Neural cell (in vitro differentiated cells): Measurements from ENCODE around the gene RSU1. TPM values are rescaled to one million over a fixed set of nuclear protein-coding genes. Genes with fewer than 3 reads are reported as not detected.

Source experiments
- H2AFZ ChIP-seq: fragments of 200-600, 300-800 bp; sonication (generic), shearing (Covaris generic); 2 replicates; pipeline ENCODE4 v1.6.0; 2014; ENCODE audit warnings: low read depth, mild to moderate bottlenecking, antibody characterized with exemption, low read length, moderate library complexity
- H3F3A ChIP-seq: fragments of 200-600 bp; shearing (Covaris generic); 2 replicates; pipeline ENCODE4 v1.6.1; 2016; ENCODE audit warnings: mild to moderate bottlenecking, moderate library complexity, mixed read lengths, antibody characterized with exemption, low read length; ENCODE audit not compliant: insufficient read depth, poor library complexity, severe bottlenecking
- H3K27ac ChIP-seq: fragments of 200-600, 300-800 bp; sonication (generic), shearing (Covaris generic); 2 replicates; pipeline ENCODE4 v1.5.1; 2014; ENCODE audit warnings: mild to moderate bottlenecking, low read length, moderate library complexity
- H3K27me3 ChIP-seq: fragments of 300-800, 200-600 bp; sonication (generic), shearing (Covaris generic); 2 replicates; pipeline ENCODE4 v1.6.0; 2014; ENCODE audit warnings: mild to moderate bottlenecking, low read depth, low read length, moderate library complexity; ENCODE audit not compliant: insufficient read depth
- H3K36me3 ChIP-seq: fragments of 300-800, 200-600 bp; sonication (generic), shearing (Covaris generic); 2 replicates; pipeline ENCODE4 v1.5.1; 2014; ENCODE audit warnings: mild to moderate bottlenecking, antibody characterized with exemption, low read length, moderate library complexity; ENCODE audit not compliant: insufficient read depth
- H3K4me2 ChIP-seq: fragments of 300-800, 200-600 bp; sonication (generic), shearing (Covaris generic); 2 replicates; pipeline ENCODE4 v1.6.0; 2014; ENCODE audit warnings: mild to moderate bottlenecking, low read length
- H3K4me3 ChIP-seq: fragments of 300-800, 200-600 bp; sonication (generic), shearing (Covaris generic); 2 replicates; pipeline ENCODE4 v1.5.1; 2014; ENCODE audit warnings: mild to moderate bottlenecking, low read length, moderate library complexity
- H3K79me2 ChIP-seq: fragments of 200-600 bp; shearing (Covaris generic); replicated peaks from 2 replicates; pipeline ENCODE4 v1.6.0; 2014; ENCODE audit warnings: mild to moderate bottlenecking, low read length, moderate library complexity; ENCODE audit not compliant: insufficient read depth
- H3K9ac ChIP-seq: fragments of 300-800, 200-600 bp; sonication (generic), shearing (Covaris generic); 2 replicates; pipeline ENCODE4 v1.6.1; 2016; ENCODE audit warnings: mild to moderate bottlenecking, low read length, mixed read lengths
- H3K9me2 ChIP-seq: fragments of 200-600 bp; shearing (Covaris generic); 2 replicates; pipeline ENCODE4 v1.6.1; 2016; ENCODE audit warnings: mild to moderate bottlenecking, low read length, mixed read lengths; ENCODE audit not compliant: insufficient read depth
- H3K9me3 ChIP-seq: fragments of 200-600, 300-800 bp; sonication (generic), shearing (Covaris generic); 2 replicates; pipeline ENCODE4 v1.6.1; 2016; ENCODE audit warnings: mild to moderate bottlenecking, mixed run types, low read length, moderate library complexity, mixed read lengths
- H4K20me1 ChIP-seq: fragments of 200-600 bp; shearing (Covaris generic); 2 replicates; pipeline ENCODE4 v1.6.1; 2016; ENCODE audit warnings: mild to moderate bottlenecking, mixed run types; ENCODE audit not compliant: insufficient read depth
- CTCF ChIP-seq: fragments of 450-650 bp; IDR thresholded peaks from 2 replicates; pipeline ENCODE4 v1.5.1; 2014; ENCODE audit warnings: antibody characterized with exemption, mild to moderate bottlenecking, moderate library complexity; ENCODE audit not compliant: poor library complexity, severe bottlenecking
- EP300 ChIP-seq: fragments of 450-650 bp; conservative IDR thresholded peaks from 2 replicates; pipeline ENCODE4 v1.6.1; 2014; ENCODE audit warnings: antibody characterized with exemption, mild to moderate bottlenecking, moderate library complexity; ENCODE audit not compliant: poor library complexity, severe bottlenecking
- EZH2 ChIP-seq: fragments of 200-600, 300-800 bp; shearing (Covaris generic), sonication (generic); IDR thresholded peaks from 2 replicates; pipeline ENCODE4 v1.6.1; 2014; ENCODE audit warnings: antibody characterized with exemption, low read length, borderline replicate concordance, mild to moderate bottlenecking; ENCODE audit not compliant: insufficient read depth, poor library complexity, severe bottlenecking
- MXI1 ChIP-seq: fragments of 450-650 bp; conservative IDR thresholded peaks from 2 replicates; pipeline ENCODE4 v1.6.1; 2014; ENCODE audit warnings: antibody characterized with exemption, mild to moderate bottlenecking; ENCODE audit not compliant: poor library complexity, severe bottlenecking
- POLR2AphosphoS5 ChIP-seq: IDR thresholded peaks from 2 replicates; pipeline ENCODE4 v1.6.1; 2012
- RAD21 ChIP-seq: fragments of 450-650 bp; conservative IDR thresholded peaks from 2 replicates; pipeline ENCODE4 v1.6.1; 2014; ENCODE audit warnings: antibody characterized with exemption, mild to moderate bottlenecking, moderate library complexity
- REST ChIP-seq: IDR thresholded peaks from 2 replicates; pipeline ENCODE4 v1.6.1; 2012; ENCODE audit warnings: borderline replicate concordance
- SMC3 ChIP-seq: fragments of 450-650 bp; conservative IDR thresholded peaks from 2 replicates; pipeline ENCODE4 v1.6.1; 2014; ENCODE audit warnings: antibody characterized with exemption, mild to moderate bottlenecking, moderate library complexity; ENCODE audit not compliant: poor library complexity
- TAF1 ChIP-seq: IDR thresholded peaks from 2 replicates; pipeline ENCODE4 v1.6.1; 2012; ENCODE audit warnings: low read depth
- polyA plus RNA-seq: library from polyadenylated mRNA; depleted of rRNA; stranded (reverse); fragments of >200 nt; gene quantifications from 2 replicates; pipeline ENCODE4 v1.2.3, GENCODE V29; 2014

Gene RSU1
- polyA plus RNA-seq, 1 donor from 2014 or later, result 18.7 TPM

GRCh38 chr10:16644146-16644545 lies 173.1 kb downstream of the RSU1 start:
- TF ChIP-seq POLR2AphosphoS5 (no peak), CTCF (no peak), REST (no peak), EZH2 (no peak), RAD21 (no peak), MXI1 (no peak), EP300 (no peak), SMC3 (no peak), TAF1 (no peak)
- Histone ChIP-seq H4K20me1 (no peaks in the 10 kb centered on the region), H3K27me3 (no peaks in the 10 kb centered on the region), H2AFZ (no peak overlapping the region), H3K36me3 (no peaks in the 10 kb centered on the region), H3K9me2 (no peaks in the 10 kb centered on the region), H3F3A (no peaks in the 10 kb centered on the region), H3K4me3 (no peak overlapping the region), H3K9me3 (no peaks in the 10 kb centered on the region), H3K4me2 (no peak overlapping the region), H3K27ac (no peak overlapping the region), H3K79me2 (no peaks in the 10 kb centered on the region), H3K9ac (no peak overlapping the region)

GRCh38 chr10:16643502-16643901 lies 173.7 kb downstream of the RSU1 start:
- Histone ChIP-seq H3K9me3 (no peaks in the 10 kb centered on the region), H3K79me2 (no peaks in the 10 kb centered on the region), H3K4me3 (no peak overlapping the region), H2AFZ (no peak overlapping the region), H3K27ac (no peak overlapping the region), H3K9me2 (no peaks in the 10 kb centered on the region), H3F3A (no peaks in the 10 kb centered on the region), H3K36me3 (no peaks in the 10 kb centered on the region), H3K9ac (no peak overlapping the region), H4K20me1 (no peaks in the 10 kb centered on the region), H3K27me3 (no peaks in the 10 kb centered on the region), H3K4me2 (no peak overlapping the region)
- TF ChIP-seq EZH2, result no peak
- TF ChIP-seq EP300, result no peak

DNA sequence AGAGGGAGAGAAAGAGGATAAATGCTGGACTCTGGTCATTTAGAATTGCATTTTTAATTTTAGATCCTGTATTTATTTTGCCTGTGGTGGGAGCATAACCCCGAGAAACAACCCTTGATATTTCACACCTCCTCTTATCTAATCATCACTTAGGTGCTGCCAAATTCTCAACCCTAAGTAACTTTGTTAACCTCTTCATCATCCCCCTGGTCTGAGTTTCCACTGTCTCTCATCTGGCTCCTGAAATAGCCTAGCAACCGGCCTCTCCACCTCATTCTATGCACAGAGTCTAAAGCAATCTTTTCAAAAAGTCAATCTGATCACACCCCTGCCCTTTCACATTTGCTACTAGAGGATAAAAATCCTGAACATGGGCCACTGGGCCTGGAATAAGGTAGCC lies 177.1 kb downstream of the RSU1 start:
- TF ChIP-seq SMC3 (no peak), RAD21 (no peak), TAF1 (no peak), EZH2 (no peak), POLR2AphosphoS5 (no peak), EP300 (no peak), REST (no peak), CTCF (no peak), MXI1 (no peak)
- Histone ChIP-seq H3K4me3 (no peak overlapping the region), H3K27me3 (no peaks in the 10 kb centered on the region), H3K27ac (no peak overlapping the region), H3K79me2 (no peaks in the 10 kb centered on the region), H3K36me3 (no peaks in the 10 kb centered on the region), H2AFZ (no peak overlapping the region), H4K20me1 (no peaks in the 10 kb centered on the region), H3K4me2 (no peak overlapping the region), H3K9ac (no peak overlapping the region), H3F3A (no peaks in the 10 kb centered on the region), H3K9me3 (no peaks in the 10 kb centered on the region), H3K9me2 (no peaks in the 10 kb centered on the region)
